Effector memory CD4-positive, alpha-beta T cell (primary cell): ENCODE data around the gene ST6GAL1.

Experiments
- DNase-seq, 3 donors: peaks; one replicate each; pipeline ENCODE4 v3.0.0-alpha.2; 2020
- H3K27ac ChIP-seq: 2 replicates; pipeline ENCODE4 v1.7.0; 2013; ENCODE audit warnings: mild to moderate bottlenecking, low read length, moderate library complexity; ENCODE audit not compliant: insufficient read depth, poor library complexity, severe bottlenecking
- H3K27me3 ChIP-seq: replicated peaks from 2 replicates; pipeline ENCODE4 v1.7.0; 2013; ENCODE audit warnings: mild to moderate bottlenecking, low read length; ENCODE audit not compliant: insufficient read depth, control insufficient read depth, poor library complexity, severe bottlenecking
- H3K36me3 ChIP-seq: 2 replicates; pipeline ENCODE4 v1.7.0; 2013; ENCODE audit warnings: mild to moderate bottlenecking, low read length, moderate library complexity; ENCODE audit not compliant: control insufficient read depth, insufficient read depth
- H3K4me1 ChIP-seq: 2 replicates; pipeline ENCODE4 v1.7.0; 2013; ENCODE audit warnings: low read length, mild to moderate bottlenecking; ENCODE audit not compliant: control insufficient read depth, insufficient read depth, poor library complexity, severe bottlenecking
- H3K4me3 ChIP-seq: 2 replicates; pipeline ENCODE4 v1.7.0; 2013; ENCODE audit warnings: low read length, low read depth, mild to moderate bottlenecking; ENCODE audit not compliant: insufficient read depth, poor library complexity, severe bottlenecking
- H3K9me3 ChIP-seq: 2 replicates; pipeline ENCODE4 v1.7.0; 2013; ENCODE audit warnings: mild to moderate bottlenecking, low read length, moderate library complexity; ENCODE audit not compliant: control insufficient read depth

ST6GAL1 gene

DNA sequence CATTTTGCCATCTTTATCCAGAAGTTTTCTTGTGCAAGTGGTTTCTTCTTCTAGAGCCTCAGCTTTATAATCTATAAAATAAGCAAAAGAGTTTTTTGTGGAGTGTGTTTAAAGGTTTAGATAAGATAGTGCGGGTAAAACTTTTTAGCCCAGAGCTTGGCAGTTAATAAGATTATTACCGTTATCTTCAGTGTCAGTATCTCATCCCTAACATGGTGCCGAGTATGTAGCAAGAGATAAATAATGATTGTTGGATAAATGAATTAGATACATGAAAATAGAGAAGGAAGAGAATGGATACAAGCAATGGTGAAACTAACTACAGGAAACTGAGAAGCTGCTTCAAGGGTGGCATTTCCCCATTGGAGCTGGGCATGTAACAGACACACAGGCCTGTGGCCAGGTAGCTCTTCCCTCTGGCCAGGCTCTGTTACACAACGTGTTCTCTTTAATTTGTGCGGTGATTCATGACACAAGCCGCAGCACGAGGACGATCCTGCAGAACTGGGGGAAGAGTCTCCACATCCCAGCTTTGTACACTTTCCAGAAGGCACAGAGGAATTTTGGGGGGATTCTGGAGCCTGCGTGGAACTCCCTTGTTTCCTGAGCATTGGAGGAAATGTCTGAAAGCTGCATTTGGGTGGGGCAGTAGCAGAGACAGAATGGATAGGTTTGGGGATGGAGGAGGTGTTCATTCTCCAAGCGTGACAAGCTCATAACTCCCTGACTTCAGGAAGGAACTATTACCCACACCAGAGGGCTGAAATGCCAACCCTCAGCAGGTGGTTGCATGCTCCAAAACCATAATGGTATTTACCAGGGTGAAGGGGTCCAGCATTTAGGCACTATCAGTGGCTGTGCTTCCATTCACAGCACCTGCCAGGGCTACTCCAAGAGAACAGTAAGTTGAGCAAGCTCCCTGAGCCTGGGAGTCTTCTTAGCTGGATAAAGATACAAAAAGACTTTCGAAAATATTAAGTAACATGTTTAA is 14.2 kb upstream of the ST6GAL1 start:
- Histone ChIP-seq H3K4me3 (no peak overlapping the region), H3K27ac (no peak overlapping the region), H3K27me3 (no peaks in the 10 kb centered on the region), H3K36me3 (no peaks in the 10 kb centered on the region), H3K4me1 (peaks cover 7% of the 10 kb centered on the region), H3K9me3 (no peaks in the 10 kb centered on the region)
- DNase-seq = no peak

DNA sequence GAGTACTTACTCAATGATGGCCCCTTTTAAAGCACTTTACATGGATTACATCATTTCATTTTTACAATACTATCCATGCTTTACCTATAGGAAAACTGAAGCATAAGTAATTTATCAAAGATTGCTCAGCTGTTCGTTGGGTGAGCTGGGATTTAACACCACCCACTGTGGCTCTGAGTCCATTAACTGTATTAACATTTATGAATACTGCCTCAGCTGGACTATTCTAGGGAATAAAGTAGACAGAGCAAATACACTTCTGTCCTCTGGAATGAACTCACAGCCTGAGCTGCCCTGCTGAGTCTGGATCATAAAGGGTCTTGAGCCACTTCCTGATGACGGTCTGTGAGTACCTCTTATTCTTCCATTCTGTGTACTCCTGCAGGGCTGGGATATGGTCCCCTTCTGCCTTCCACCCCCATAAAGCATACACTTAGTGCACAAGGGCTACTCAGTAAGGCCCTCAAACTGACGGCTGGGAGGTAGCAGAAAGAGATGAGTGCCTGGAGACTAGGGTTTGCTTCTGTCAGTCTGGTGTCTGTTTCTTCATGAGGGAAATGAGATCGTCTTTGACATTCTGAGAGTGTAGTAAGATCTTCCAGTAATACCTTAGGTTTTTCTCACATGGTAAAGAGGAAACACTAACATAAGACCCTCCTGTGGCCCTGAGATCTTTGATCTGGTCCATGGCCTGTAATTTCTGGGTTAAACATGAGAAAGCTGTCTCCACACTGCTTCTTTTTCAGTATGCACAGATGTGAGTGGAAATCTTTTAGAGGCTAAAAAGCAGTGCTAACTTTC is 12.6 kb upstream of the ST6GAL1 start:
- H3K4me1 ChIP-seq = peaks cover 7% of the 10 kb centered on the region
- no peaks in the 10 kb centered on the region for H3K9me3 ChIP-seq
- no peaks in the 10 kb centered on the region for H3K27me3 ChIP-seq
- no peaks in the 10 kb centered on the region for H3K36me3 ChIP-seq
- H3K27ac ChIP-seq = no peak overlapping the region
- no peak for DNase-seq
- no peak overlapping the region for H3K4me3 ChIP-seq

DNA sequence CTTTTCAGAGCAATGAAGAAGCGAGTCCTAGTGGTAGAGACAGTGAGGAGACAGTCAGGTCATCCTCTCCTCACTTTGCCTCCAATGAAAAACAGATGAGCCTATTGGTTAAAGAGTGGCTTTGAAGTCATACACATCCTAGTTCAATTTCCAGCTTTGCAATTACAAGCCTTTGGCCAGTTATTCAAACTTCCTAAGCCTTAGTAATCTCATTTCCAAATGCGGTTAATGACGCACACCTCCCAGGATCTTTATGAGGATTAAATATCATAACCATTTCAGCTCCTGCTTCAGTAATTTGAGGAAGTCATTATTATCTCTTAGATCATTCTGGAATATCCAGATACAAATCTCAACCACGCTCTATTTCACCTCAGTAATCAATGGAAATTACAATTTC is 10.0 kb upstream of the ST6GAL1 start:
- H3K27ac ChIP-seq = no peak overlapping the region
- H3K27me3 ChIP-seq = no peaks in the 10 kb centered on the region
- DNase-seq = no peak
- no peaks in the 10 kb centered on the region for H3K36me3 ChIP-seq
- H3K4me1 ChIP-seq = peaks cover 7% of the 10 kb centered on the region
- H3K4me3 ChIP-seq = no peak overlapping the region
- no peaks in the 10 kb centered on the region for H3K9me3 ChIP-seq

DNA sequence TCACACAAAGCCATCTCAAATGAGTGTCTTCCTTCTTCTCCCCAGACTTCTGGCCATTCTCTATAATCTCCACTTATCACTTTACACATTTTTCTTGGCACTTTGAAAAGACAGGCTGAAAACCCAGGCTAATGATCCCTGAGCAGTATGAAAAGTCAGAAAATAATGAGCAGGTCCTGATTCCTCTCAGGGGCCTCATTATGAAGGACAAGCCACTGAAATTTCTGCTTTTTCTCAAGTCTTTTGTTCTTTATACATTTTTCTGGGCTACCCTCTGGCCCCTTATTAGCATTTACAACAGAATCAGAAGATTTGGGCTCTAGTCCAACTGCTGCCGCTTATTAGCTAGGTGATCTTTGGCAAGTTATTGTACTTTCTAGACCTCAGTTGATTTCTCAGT is 9.5 kb upstream of the ST6GAL1 start:
- DNase-seq = no peak
- Histone ChIP-seq H3K36me3 (no peaks in the 10 kb centered on the region), H3K4me1 (peaks cover 7% of the 10 kb centered on the region), H3K9me3 (no peaks in the 10 kb centered on the region), H3K4me3 (no peak overlapping the region), H3K27ac (no peak overlapping the region), H3K27me3 (no peaks in the 10 kb centered on the region)

- no peak for DNase-seq
- Histone ChIP-seq H3K36me3 (no peaks in the 10 kb centered on the region), H3K4me3 (no peak overlapping the region), H3K27ac (no peak overlapping the region), H3K9me3 (no peaks in the 10 kb centered on the region), H3K27me3 (no peaks in the 10 kb centered on the region), H3K4me1 (no peaks in the 10 kb centered on the region)
These were observed 8.7 kb upstream of the ST6GAL1 start for GRCh38 chr3:186921578-186921977.

- no peak for DNase-seq
- Histone ChIP-seq H3K27me3 (no peaks in the 10 kb centered on the region), H3K36me3 (no peaks in the 10 kb centered on the region), H3K27ac (no peak overlapping the region), H3K4me3 (no peak overlapping the region), H3K9me3 (no peaks in the 10 kb centered on the region), H3K4me1 (no peaks in the 10 kb centered on the region)
These were observed 8.1 kb upstream of the ST6GAL1 start for GRCh38 chr3:186922224-186922623.

- H3K27ac ChIP-seq = no peak overlapping the region
- no peaks in the 10 kb centered on the region for H3K9me3 ChIP-seq
- no peaks in the 10 kb centered on the region for H3K4me1 ChIP-seq
- H3K36me3 ChIP-seq = no peaks in the 10 kb centered on the region
- no peak for DNase-seq
- no peaks in the 10 kb centered on the region for H3K27me3 ChIP-seq
- no peak overlapping the region for H3K4me3 ChIP-seq
These were observed 7.5 kb upstream of the ST6GAL1 start for GRCh38 chr3:186922790-186923189.

DNA sequence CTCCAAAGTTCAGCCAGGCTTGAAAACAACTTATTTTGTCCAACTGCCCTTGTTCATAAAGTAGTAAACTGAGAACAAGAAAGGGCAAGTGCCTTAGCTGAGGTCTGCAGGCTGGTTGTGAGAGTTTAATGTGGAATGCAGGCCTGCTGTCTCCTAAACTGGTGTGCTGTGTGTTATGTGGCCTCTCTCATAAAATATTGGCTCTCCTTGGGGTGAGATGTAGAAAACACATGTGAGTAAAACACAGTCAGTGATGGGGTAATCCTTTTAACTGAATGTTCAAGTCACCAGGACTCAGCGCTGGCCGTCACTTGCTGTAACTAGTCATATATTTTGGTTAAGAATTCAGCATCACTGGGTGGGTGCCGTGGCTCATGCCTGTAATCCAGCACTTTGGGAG is 7.1 kb upstream of the ST6GAL1 start:
- H3K4me3 ChIP-seq = no peak overlapping the region
- no peak for DNase-seq
- H3K36me3 ChIP-seq = no peaks in the 10 kb centered on the region
- no peak overlapping the region for H3K27ac ChIP-seq
- no peaks in the 10 kb centered on the region for H3K27me3 ChIP-seq
- no peaks in the 10 kb centered on the region for H3K4me1 ChIP-seq
- H3K9me3 ChIP-seq = no peaks in the 10 kb centered on the region

- no peak overlapping the region for H3K4me3 ChIP-seq
- no peak for DNase-seq
- no peaks in the 10 kb centered on the region for H3K27me3 ChIP-seq
- H3K27ac ChIP-seq = no peak overlapping the region
- H3K9me3 ChIP-seq = no peaks in the 10 kb centered on the region
- no peaks in the 10 kb centered on the region for H3K36me3 ChIP-seq
- peaks cover 6% of the 10 kb centered on the region for H3K4me1 ChIP-seq
These were observed 4.5 kb upstream of the ST6GAL1 start for GRCh38 chr3:186925826-186926225.

DNA sequence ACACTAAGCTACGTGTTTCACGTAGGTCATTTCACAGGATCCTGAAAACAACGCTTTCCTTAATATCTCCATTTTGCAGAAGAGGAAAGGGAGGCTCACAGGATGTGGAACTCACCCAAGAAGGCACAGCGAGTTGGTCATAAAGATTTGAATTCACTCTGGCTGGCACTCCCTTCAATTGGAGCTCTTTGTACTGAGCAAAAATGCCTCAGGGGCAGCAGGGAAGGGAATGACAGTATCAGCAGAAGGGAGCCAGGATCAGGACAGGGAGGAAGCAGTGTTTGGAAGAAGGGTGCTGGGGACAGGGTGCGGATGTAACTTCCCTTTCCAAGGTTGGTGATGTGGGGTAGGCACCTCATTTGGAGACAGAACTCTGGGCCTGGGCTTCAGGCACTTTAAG is 1.1 kb upstream of the ST6GAL1 start:
- Histone ChIP-seq H3K27me3 (no peaks in the 10 kb centered on the region), H3K36me3 (peaks cover 11% of the 10 kb centered on the region)

More for the DNA sequence above, 1.1 kb upstream of the ST6GAL1 start:
- Histone ChIP-seq H3K27ac (no peak overlapping the region), H3K4me1 (peaks cover 6% of the 10 kb centered on the region), H3K9me3 (no peaks in the 10 kb centered on the region), H3K4me3 (no peak overlapping the region)
- DNase-seq = no peak
